Chondrocyte (in vitro differentiated cells): ENCODE results near the gene HMHB1. TPM values are rescaled to one million over a fixed set of nuclear protein-coding genes. Genes with fewer than 3 reads are reported as not detected.

Experiments used
- DNase-seq: peaks from one replicate; pipeline ENCODE4 v3.0.0; 2021; ENCODE audit warnings: mixed read lengths, low spot score
- H3K27ac Mint-ChIP-seq: one replicate; pipeline ENCODE4 v1.8.0; 2021; ENCODE audit warnings: mild to moderate bottlenecking, moderate library complexity, mixed read lengths; ENCODE audit not compliant: unreplicated experiment
- H3K27me3 Mint-ChIP-seq: 2 replicates; pipeline ENCODE4 v1.8.0; 2021; ENCODE audit warnings: low read depth, mixed read lengths
- H3K36me3 Mint-ChIP-seq: 2 replicates; pipeline ENCODE4 v1.8.0; 2021; ENCODE audit warnings: low read depth, mixed read lengths
- H3K4me1 Mint-ChIP-seq: 2 replicates; pipeline ENCODE4 v1.8.0; 2021; ENCODE audit warnings: low read depth, mild to moderate bottlenecking, mixed read lengths
- H3K4me3 Mint-ChIP-seq: one replicate; pipeline ENCODE4 v1.8.0; 2021; ENCODE audit warnings: mild to moderate bottlenecking, moderate library complexity, mixed read lengths; ENCODE audit not compliant: unreplicated experiment
- H3K9me3 Mint-ChIP-seq: 2 replicates; pipeline ENCODE4 v1.8.0; 2021; ENCODE audit warnings: low read depth, mixed read lengths
- total RNA-seq: library from RNA; stranded (reverse); gene quantifications from 3 replicates; pipeline ENCODE4 v1.2.1, GENCODE V29; 2021
- TF ChIP-seq, protein P1 (sequence below): fragments of 200-600 bp; sonication (generic); IDR thresholded peaks from 2 replicates; pipeline ENCODE4 v1.5.0; 2021; ENCODE audit warnings: antibody characterized with exemption, mild to moderate bottlenecking, moderate library complexity

HMHB1 gene
- total RNA-seq, 1 donor from 2014 or later = not detected

DNA sequence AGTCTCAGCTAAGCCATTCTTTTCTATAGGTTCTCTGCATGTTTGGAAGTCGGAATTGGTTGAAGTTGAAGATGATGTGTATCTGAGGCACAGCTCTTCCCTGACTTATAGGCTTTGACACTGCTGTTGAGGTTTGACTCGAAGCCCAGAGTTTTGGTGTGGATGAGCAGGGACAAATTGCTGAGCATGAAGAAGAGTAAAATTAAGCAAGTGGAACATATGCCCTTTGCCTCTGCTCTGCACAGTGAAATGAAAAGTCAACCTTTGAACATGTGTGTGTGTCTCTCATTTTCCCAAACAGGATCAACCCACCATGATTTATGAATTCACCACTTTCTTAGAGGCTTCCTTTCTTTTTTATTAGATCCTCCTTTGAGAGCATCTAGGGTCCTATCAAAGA is 8.5 kb downstream of the HMHB1 start:
- no peak overlapping the region for H3K27ac Mint-ChIP-seq
- no peaks in the 10 kb centered on the region for H3K9me3 Mint-ChIP-seq
- DNase-seq = no peak
- TF ChIP-seq, protein P1, sequence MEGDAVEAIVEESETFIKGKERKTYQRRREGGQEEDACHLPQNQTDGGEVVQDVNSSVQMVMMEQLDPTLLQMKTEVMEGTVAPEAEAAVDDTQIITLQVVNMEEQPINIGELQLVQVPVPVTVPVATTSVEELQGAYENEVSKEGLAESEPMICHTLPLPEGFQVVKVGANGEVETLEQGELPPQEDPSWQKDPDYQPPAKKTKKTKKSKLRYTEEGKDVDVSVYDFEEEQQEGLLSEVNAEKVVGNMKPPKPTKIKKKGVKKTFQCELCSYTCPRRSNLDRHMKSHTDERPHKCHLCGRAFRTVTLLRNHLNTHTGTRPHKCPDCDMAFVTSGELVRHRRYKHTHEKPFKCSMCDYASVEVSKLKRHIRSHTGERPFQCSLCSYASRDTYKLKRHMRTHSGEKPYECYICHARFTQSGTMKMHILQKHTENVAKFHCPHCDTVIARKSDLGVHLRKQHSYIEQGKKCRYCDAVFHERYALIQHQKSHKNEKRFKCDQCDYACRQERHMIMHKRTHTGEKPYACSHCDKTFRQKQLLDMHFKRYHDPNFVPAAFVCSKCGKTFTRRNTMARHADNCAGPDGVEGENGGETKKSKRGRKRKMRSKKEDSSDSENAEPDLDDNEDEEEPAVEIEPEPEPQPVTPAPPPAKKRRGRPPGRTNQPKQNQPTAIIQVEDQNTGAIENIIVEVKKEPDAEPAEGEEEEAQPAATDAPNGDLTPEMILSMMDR = no peak
- peaks cover 4% of the 10 kb centered on the region for H3K36me3 Mint-ChIP-seq
- no peaks in the 10 kb centered on the region for H3K4me1 Mint-ChIP-seq
- no peak overlapping the region for H3K4me3 Mint-ChIP-seq
- no peaks in the 10 kb centered on the region for H3K27me3 Mint-ChIP-seq

DNA sequence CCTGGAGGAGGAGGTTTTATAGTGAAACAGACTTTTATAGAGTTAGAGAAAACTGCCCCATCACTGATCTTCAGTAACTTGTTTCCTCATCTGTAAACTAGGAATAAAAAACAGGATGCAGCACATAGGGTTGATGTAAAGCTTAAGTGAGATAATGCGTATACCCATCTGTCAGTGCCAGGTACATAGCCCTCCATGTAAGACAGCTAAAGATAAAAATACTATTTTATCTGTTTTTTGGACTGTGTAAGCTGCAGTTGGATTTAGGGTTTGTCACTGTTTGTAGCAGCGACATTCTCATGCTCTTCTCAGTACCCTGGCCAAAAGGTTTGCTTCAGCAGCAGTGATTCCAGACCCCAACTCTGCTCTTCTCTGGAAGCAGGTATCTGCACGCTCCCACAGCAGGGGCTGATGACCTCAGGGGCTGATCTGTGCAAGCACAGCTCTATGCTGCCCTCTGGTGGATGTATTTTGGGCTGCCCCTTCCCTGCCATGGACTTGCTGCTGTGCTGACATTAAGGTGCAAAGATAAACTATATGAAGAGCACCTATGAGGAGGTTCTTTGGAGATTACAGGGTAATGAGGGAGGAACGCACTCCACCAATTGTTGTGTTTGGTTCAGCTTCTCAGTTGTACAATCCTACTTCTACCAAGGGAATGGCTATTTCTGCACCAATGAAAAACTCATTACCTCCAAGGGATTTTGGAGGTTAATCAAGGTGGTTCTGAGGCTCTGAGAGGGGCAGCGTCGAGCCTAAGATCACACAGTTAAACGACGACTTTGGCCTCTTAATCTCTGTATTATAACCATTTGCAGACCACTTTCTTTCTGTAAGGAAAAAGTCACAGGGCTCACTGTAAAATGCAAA is 13.1 kb downstream of the HMHB1 start:
- Mint-ChIP-seq H3K4me1 (peaks cover 9% of the 10 kb centered on the region), H3K27me3 (no peaks in the 10 kb centered on the region), H3K36me3 (no peaks in the 10 kb centered on the region)

DNA sequence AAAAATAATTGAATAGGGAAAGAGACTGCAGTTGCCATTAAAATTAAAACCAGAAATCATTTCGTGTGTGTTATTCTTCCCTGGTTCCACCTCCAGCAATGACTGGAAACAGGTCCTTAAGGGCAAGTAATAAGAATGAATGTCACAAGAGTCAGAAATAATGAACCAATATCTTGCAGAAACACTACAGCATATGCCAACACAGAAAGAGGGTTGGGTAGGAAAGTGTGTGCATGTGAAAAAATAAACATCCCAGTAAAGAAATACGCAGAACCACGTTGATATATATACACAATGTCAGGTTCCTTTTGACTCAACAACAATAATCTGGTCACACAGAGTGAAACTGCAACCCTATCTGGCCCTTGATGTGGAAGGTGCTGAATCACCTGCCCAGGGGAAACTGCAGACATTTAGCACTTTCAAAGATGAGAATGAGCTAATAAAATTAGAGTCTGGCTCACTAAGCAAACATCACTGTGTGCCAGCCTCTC is 15.0 kb downstream of the HMHB1 start:
- Mint-ChIP-seq H3K36me3 (no peaks in the 10 kb centered on the region), H3K4me3 (no peak overlapping the region), H3K27ac (no peak overlapping the region), H3K4me1 (peaks cover 9% of the 10 kb centered on the region), H3K27me3 (no peaks in the 10 kb centered on the region), H3K9me3 (no peaks in the 10 kb centered on the region)
- TF ChIP-seq, protein P1 = no peak
- no peak for DNase-seq

More for the DNA sequence above, 13.1 kb downstream of the HMHB1 start:
- no peak for DNase-seq
- H3K4me3 Mint-ChIP-seq = no peak overlapping the region
- TF ChIP-seq, protein P1 = peak; percentile 99
- H3K27ac Mint-ChIP-seq = no peak overlapping the region
- H3K9me3 Mint-ChIP-seq = no peaks in the 10 kb centered on the region

DNA sequence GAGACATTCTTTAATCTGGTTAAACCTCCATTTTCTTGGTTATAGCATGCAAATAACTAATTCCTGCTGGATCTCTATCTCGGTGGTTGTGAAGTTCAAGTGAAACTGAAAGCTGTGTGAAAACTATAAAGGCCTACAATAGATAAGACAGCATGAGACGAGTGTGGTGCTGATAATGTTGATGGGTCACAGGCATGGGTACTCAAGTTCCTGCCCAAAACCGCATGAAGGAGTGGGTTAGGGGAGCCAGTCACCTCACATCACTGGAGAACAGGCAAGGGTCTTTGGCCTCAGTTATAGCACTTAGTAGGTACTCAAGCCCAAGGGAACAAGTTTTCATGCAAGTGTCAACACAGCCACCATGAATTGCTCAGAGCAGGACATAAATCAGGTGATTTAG is 16.7 kb downstream of the HMHB1 start:
- Mint-ChIP-seq H3K4me3 (no peak overlapping the region), H3K36me3 (no peaks in the 10 kb centered on the region), H3K27ac (no peak overlapping the region), H3K4me1 (peaks cover 9% of the 10 kb centered on the region), H3K27me3 (no peaks in the 10 kb centered on the region), H3K9me3 (no peaks in the 10 kb centered on the region)
- TF ChIP-seq, protein P1 = no peak
- no peak for DNase-seq

DNA sequence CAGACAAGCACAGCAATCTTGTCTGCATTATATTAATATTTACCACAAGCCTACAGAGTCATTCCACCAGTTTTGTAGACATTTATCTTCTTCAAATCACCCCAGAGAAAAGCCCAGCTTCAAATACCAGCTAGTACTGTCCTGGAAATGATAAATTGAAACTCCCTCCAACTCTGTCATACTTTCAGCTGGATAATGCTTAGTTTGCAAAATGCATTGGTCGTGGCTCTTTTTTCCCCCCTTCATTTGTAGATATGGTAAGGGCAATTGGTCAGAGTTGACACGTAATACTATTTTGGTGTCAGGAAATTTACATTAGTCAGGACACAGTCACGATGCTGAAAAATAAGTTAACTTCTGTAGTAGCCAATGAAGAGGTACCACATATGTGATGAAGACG is 21.2 kb downstream of the HMHB1 start:
- Mint-ChIP-seq H3K4me1 (peaks cover 10% of the 10 kb centered on the region), H3K27me3 (no peaks in the 10 kb centered on the region), H3K9me3 (no peaks in the 10 kb centered on the region), H3K36me3 (no peaks in the 10 kb centered on the region), H3K4me3 (no peak overlapping the region), H3K27ac (no peak overlapping the region)
- no peak for DNase-seq
- TF ChIP-seq, protein P1 = no peak
